Smooth muscle cell (in vitro differentiated cells): ENCODE results near the gene TTC28. TPM values are rescaled to one million over a fixed set of nuclear protein-coding genes. Genes with fewer than 3 reads are reported as not detected.

Source experiments
- DNase-seq: peaks from one replicate; lab custom pipeline; 2025; ENCODE audit not compliant: unreplicated experiment; lab: John Stamatoyannopoulos, UW
- H2AFZ ChIP-seq: fragments of 200-600 bp; sonication (generic); 2 replicates; pipeline ENCODE4 v1.6.0; 2016; ENCODE audit warnings: antibody characterized with exemption, low read depth, mild to moderate bottlenecking
- H3F3A ChIP-seq: fragments of 200-600 bp; sonication (generic); 2 replicates; pipeline ENCODE4 v1.6.0; 2017; ENCODE audit warnings: antibody characterized with exemption, low read depth
- H3K27ac ChIP-seq: fragments of 200-600 bp; sonication (generic); 2 replicates; pipeline ENCODE4 v1.5.1; 2016; ENCODE audit warnings: low read depth, mild to moderate bottlenecking
- H3K27me3 ChIP-seq: fragments of 200-600 bp; sonication (generic); 2 replicates; pipeline ENCODE4 v1.6.1; 2016; ENCODE audit warnings: low read depth, mild to moderate bottlenecking
- H3K36me3 ChIP-seq: fragments of 200-600 bp; sonication (generic); 2 replicates; pipeline ENCODE4 v1.5.1; 2016; ENCODE audit warnings: low read depth
- H3K4me1 ChIP-seq: fragments of 200-600 bp; sonication (generic); 2 replicates; pipeline ENCODE4 v1.5.1; 2016; ENCODE audit warnings: low read depth
- H3K4me2 ChIP-seq: fragments of 200-600 bp; sonication (generic); 2 replicates; pipeline ENCODE4 v1.6.0; 2016; ENCODE audit warnings: mild to moderate bottlenecking
- H3K4me3 ChIP-seq: fragments of 200-600 bp; sonication (generic); 2 replicates; pipeline ENCODE4 v1.5.1; 2016; ENCODE audit warnings: mild to moderate bottlenecking
- H3K79me2 ChIP-seq: fragments of 200-600 bp; sonication (generic); 2 replicates; pipeline ENCODE4 v1.6.0; 2016; ENCODE audit warnings: low read depth, mild to moderate bottlenecking
- H3K9ac ChIP-seq: fragments of 200-600 bp; sonication (generic); 2 replicates; pipeline ENCODE4 v1.6.0; 2016; ENCODE audit warnings: low read depth
- H3K9me3 ChIP-seq: fragments of 200-600 bp; sonication (generic); replicated peaks from 2 replicates; pipeline ENCODE4 v1.5.1; 2016; ENCODE audit warnings: low read depth
- H4K20me1 ChIP-seq: fragments of 200-600 bp; sonication (generic); 2 replicates; pipeline ENCODE4 v1.6.0; 2016; ENCODE audit warnings: low read depth
- WGBS: methylation state at CpG from one replicate; pipeline ENCODE4 v1.1.7; 2016; ENCODE audit warnings: low lambda C conversion rate; 5-methylcytosine and 5-hydroxymethylcytosine counted together
- polyA plus RNA-seq: library from polyadenylated mRNA; unstranded; fragments of >200 nt; fragmentation: Nextera tagmentation; extraction: Ambion mirVana; gene quantifications from 2 replicates; pipeline ENCODE4 v1.2.1, GENCODE V29; 2016
- total RNA-seq: library from RNA; depleted of rRNA; stranded (reverse); fragments of >200 nt; gene quantifications from 2 replicates; pipeline ENCODE4 v1.2.3, GENCODE V29; 2014
- TF ChIP-seq, protein P1 (sequence below): fragments of 200-600 bp; sonication (generic); IDR thresholded peaks from 2 replicates; pipeline ENCODE4 v1.5.1; 2017; ENCODE audit warnings: borderline replicate concordance, mild to moderate bottlenecking, antibody characterized with exemption; ENCODE audit not compliant: insufficient read depth, poor library complexity, severe bottlenecking

The TTC28 gene
- total and polyA plus RNA-seq, 2 experiments from 2014 or later = 6.3 to 17.9 TPM

- Histone ChIP-seq H3F3A (peaks cover 9% of the 10 kb centered on the region), H3K9ac (no peak overlapping the region), H3K36me3 (no peaks in the 10 kb centered on the region), H3K79me2 (no peaks in the 10 kb centered on the region), H3K4me1 (peaks cover 16% of the 10 kb centered on the region), H3K4me3 (no peak overlapping the region), H3K4me2 (no peak overlapping the region), H2AFZ (no peak overlapping the region), H3K9me3 (no peaks in the 10 kb centered on the region), H3K27me3 (no peaks in the 10 kb centered on the region), H4K20me1 (peaks cover 7% of the 10 kb centered on the region), H3K27ac (no peak overlapping the region)
- no peak for DNase-seq
- TF ChIP-seq, protein P1, sequence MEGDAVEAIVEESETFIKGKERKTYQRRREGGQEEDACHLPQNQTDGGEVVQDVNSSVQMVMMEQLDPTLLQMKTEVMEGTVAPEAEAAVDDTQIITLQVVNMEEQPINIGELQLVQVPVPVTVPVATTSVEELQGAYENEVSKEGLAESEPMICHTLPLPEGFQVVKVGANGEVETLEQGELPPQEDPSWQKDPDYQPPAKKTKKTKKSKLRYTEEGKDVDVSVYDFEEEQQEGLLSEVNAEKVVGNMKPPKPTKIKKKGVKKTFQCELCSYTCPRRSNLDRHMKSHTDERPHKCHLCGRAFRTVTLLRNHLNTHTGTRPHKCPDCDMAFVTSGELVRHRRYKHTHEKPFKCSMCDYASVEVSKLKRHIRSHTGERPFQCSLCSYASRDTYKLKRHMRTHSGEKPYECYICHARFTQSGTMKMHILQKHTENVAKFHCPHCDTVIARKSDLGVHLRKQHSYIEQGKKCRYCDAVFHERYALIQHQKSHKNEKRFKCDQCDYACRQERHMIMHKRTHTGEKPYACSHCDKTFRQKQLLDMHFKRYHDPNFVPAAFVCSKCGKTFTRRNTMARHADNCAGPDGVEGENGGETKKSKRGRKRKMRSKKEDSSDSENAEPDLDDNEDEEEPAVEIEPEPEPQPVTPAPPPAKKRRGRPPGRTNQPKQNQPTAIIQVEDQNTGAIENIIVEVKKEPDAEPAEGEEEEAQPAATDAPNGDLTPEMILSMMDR = no peak
These were observed 439.7 kb downstream of the TTC28 start for GRCh38 chr22:28239941-28240340.

GRCh38 chr22:28237783-28238182, 441.9 kb downstream of the TTC28 start:
- H3K4me3 ChIP-seq = no peak overlapping the region
- no peak overlapping the region for H3K27ac ChIP-seq
- no peak overlapping the region for H3K9ac ChIP-seq
- peaks cover 3% of the 10 kb centered on the region for H4K20me1 ChIP-seq
- no peak for DNase-seq
- no peaks in the 10 kb centered on the region for H3K27me3 ChIP-seq
- no peaks in the 10 kb centered on the region for H3F3A ChIP-seq
- no peak overlapping the region for H2AFZ ChIP-seq
- TF ChIP-seq, protein P1 = no peak
- no peaks in the 10 kb centered on the region for H3K79me2 ChIP-seq
- H3K9me3 ChIP-seq = no peaks in the 10 kb centered on the region
- H3K4me2 ChIP-seq = no peak overlapping the region
- WGBS = 100% methylated on average over 2 of the region's 2 CpGs
- H3K36me3 ChIP-seq = no peaks in the 10 kb centered on the region
- no peaks in the 10 kb centered on the region for H3K4me1 ChIP-seq

GRCh38 chr22:28237112-28237511, 442.5 kb downstream of the TTC28 start:
- H3K27ac ChIP-seq = no peak overlapping the region
- no peaks in the 10 kb centered on the region for H3K79me2 ChIP-seq
- no peak overlapping the region for H3K4me2 ChIP-seq
- TF ChIP-seq, protein P1 = no peak
- H3F3A ChIP-seq = no peaks in the 10 kb centered on the region
- H4K20me1 ChIP-seq = peaks cover 2% of the 10 kb centered on the region
- no peaks in the 10 kb centered on the region for H3K9me3 ChIP-seq
- no peaks in the 10 kb centered on the region for H3K27me3 ChIP-seq
- H2AFZ ChIP-seq = no peak overlapping the region
- H3K36me3 ChIP-seq = no peaks in the 10 kb centered on the region
- H3K9ac ChIP-seq = no peak overlapping the region
- H3K4me3 ChIP-seq = no peak overlapping the region
- WGBS = 81% methylated on average over 4 of the region's 4 CpGs
- DNase-seq = no peak
- H3K4me1 ChIP-seq = peaks cover 3% of the 10 kb centered on the region

- Histone ChIP-seq H3K9me3 (no peaks in the 10 kb centered on the region), H3K79me2 (no peaks in the 10 kb centered on the region), H3F3A (no peaks in the 10 kb centered on the region), H3K9ac (no peak overlapping the region), H2AFZ (no peak overlapping the region), H3K4me1 (peaks cover 31% of the 10 kb centered on the region), H3K36me3 (no peaks in the 10 kb centered on the region), H3K27ac (peak overlapping the region; percentile 37), H4K20me1 (peaks cover 4% of the 10 kb centered on the region), H3K4me3 (no peak overlapping the region), H3K27me3 (no peaks in the 10 kb centered on the region), H3K4me2 (peak overlapping the region; percentile 56)
- DNase-seq = no peak
- TF ChIP-seq, protein P1 = no peak
- 88% methylated on average over 3 of the region's 3 CpGs for WGBS
These were observed 447.4 kb downstream of the TTC28 start for GRCh38 chr22:28232204-28232603.
